ENCODE measurements around the gene PHGDH.
"Not testable (repeated sequence)": the region's sequence is repeated elsewhere in the genome, so short reads cannot be mapped to it uniquely, and the experiment has no call there.

The PHGDH gene

GRCh38 chr1:119711804-119712341 is at the start of gene PHGDH:
PHGDH (plus strand) TSS chr1:119711934; CDS start chr1:119712023, 89 bp downstream.
- DNase-seq, result no peak

GRCh38 chr1:119662034-119662437 is 49.7 kb upstream of the PHGDH start:
- no peak for DNase-seq

GRCh38 chr1:119664067-119664466 is 47.7 kb upstream of the PHGDH start:
- DNase-seq, result no peak

GRCh38 chr1:119667173-119667572 is 44.6 kb upstream of the PHGDH start:
- DNase-seq, result no peak

GRCh38 chr1:119670898-119671297 is 40.8 kb upstream of the PHGDH start:
- DNase-seq, result no peak

- DNase-seq, result no peak
These were observed 38.4 kb upstream of the PHGDH start for GRCh38 chr1:119673171-119673940.

GRCh38 chr1:119674111-119674526 is 37.6 kb upstream of the PHGDH start:
- DNase-seq, result no peak

GRCh38 chr1:119674835-119675289 is 36.9 kb upstream of the PHGDH start:
- DNase-seq, result no peak

- DNase-seq, result peak in 1 of 2 experiments; percentile 29
These were observed 36.1 kb upstream of the PHGDH start for GRCh38 chr1:119675349-119676345.

GRCh38 chr1:119676571-119677206 is 35.0 kb upstream of the PHGDH start:
- DNase-seq, result no peak

GRCh38 chr1:119679223-119679622 is 32.5 kb upstream of the PHGDH start:
- DNase-seq, result no peak

GRCh38 chr1:119680193-119680592 is 31.5 kb upstream of the PHGDH start:
- no peak for DNase-seq

- no peak for DNase-seq
These were observed 31.0 kb upstream of the PHGDH start for GRCh38 chr1:119680723-119681122.

- no peak for DNase-seq
These were observed 30.2 kb upstream of the PHGDH start for GRCh38 chr1:119681560-119681959.

GRCh38 chr1:119682141-119682540 is 29.6 kb upstream of the PHGDH start:
- DNase-seq, result no peak

GRCh38 chr1:119683893-119684292 is 27.8 kb upstream of the PHGDH start:
- DNase-seq, result no peak

GRCh38 chr1:119686661-119687060 is 25.1 kb upstream of the PHGDH start:
- no peak for DNase-seq

GRCh38 chr1:119687434-119688079 is 24.2 kb upstream of the PHGDH start:
- DNase-seq, result no peak

- DNase-seq, result no peak
These were observed 22.9 kb upstream of the PHGDH start for GRCh38 chr1:119688810-119689209.

GRCh38 chr1:119689511-119689910 is 22.2 kb upstream of the PHGDH start:
- no peak for DNase-seq

- DNase-seq, result not testable (repeated sequence)
These were observed 14.9 kb upstream of the PHGDH start for GRCh38 chr1:119696863-119697262.

GRCh38 chr1:119697598-119697997 is 14.1 kb upstream of the PHGDH start:
- no peak for DNase-seq
